Stomach (tissue), 9 donors: ENCODE data around the gene REEP2. TPM values are rescaled to one million over a fixed set of nuclear protein-coding genes. Genes with fewer than 3 reads are reported as not detected.

ENCODE experiments used
- DNase-seq, 2 donors: peaks; one replicate each; pipeline versions ENCODE4 v3.0.0 to v3.0.0-alpha.2; 2013 to 2019
- H3K27ac ChIP-seq, 5 donors: fragments of 200-600 bp in 4 of 5; sonication (generic) in 4 of 5; one replicate each; pipeline ENCODE4 v1.5.1; 2013 to 2019; ENCODE audit warnings: mild to moderate bottlenecking in 1 of 5, moderate library complexity in 1 of 5
- H3K27me3 ChIP-seq, 3 donors: fragments of 200-600 bp; sonication (generic); one replicate each; pipeline ENCODE4 v1.5.1; 2017 to 2019; ENCODE audit warnings: mixed run types in 1 of 3
- H3K36me3 ChIP-seq, 4 donors: fragments of 200-600 bp; sonication (generic); 1 replicate in 3 of 4; 2 replicates in 1 of 4; pipeline ENCODE4 v1.5.1; 2016 to 2019
- H3K4me1 ChIP-seq, 4 donors: fragments of 200-600 bp; sonication (generic); one replicate each; pipeline ENCODE4 v1.5.1; 2016 to 2019
- H3K4me3 ChIP-seq, 4 donors: fragments of 200-600 bp; sonication (generic) in 3 of 4; one replicate each; pipeline ENCODE4 v1.5.1; 2016 to 2019; ENCODE audit warnings: mild to moderate bottlenecking in 1 of 4
- H3K9me3 ChIP-seq, 4 donors: fragments of 200-600 bp; sonication (generic); one replicate each; pipeline ENCODE4 v1.5.1; 2016 to 2019
- EP300 ChIP-seq: sonication (generic); formaldehyde crosslinking; IDR thresholded peaks from one replicate; pipeline ENCODE4 v1.6.1; 2017; ENCODE audit warnings: antibody characterized with exemption
- POLR2A ChIP-seq, 4 donors: fragments of 450-650 bp; IDR thresholded peaks; one replicate each; pipeline ENCODE4 v1.6.1; 2016; ENCODE audit warnings: antibody characterized with exemption in 4 of 4, control low read depth in 2 of 4, mild to moderate bottlenecking in 1 of 4, moderate library complexity in 1 of 4
- POLR2AphosphoS5 ChIP-seq, 3 donors: sonication (generic); formaldehyde crosslinking; IDR thresholded peaks; one replicate each; pipeline ENCODE4 v1.6.1; 2016; ENCODE audit warnings: antibody characterized with exemption in 3 of 3
- WGBS, 5 donors: extraction: QIAGEN DNeasy Blood & Tissue Kit in 3 of 5; methylation state at CpG; one replicate each; pipeline versions ENCODE4 v1.1.5 to v1.1.7; 2013 to 2018; 5-methylcytosine and 5-hydroxymethylcytosine counted together
- intact Hi-C: fragments of 100-400 bp; cut with DNase I; formaldehyde crosslinking; loops from one replicate; pipeline ENCODE4 v1.15.1; 2023; ENCODE audit warnings: low total_unique reads
- polyA plus RNA-seq, 3 donors: library from polyadenylated mRNA; stranded (reverse); fragments of 200-250 nt; gene quantifications; one replicate each; pipeline ENCODE4 v1.2.3, GENCODE V29; 2013
- total RNA-seq, 5 donors: library from RNA; depleted of rRNA; stranded (reverse); fragments of >200 nt; gene quantifications; one replicate each; pipeline versions ENCODE4 v1.1.0 to v1.2.3, GENCODE V29; 2014 to 2016
- TF ChIP-seq, protein P1 (sequence below), 7 experiments: fragments of 450-650 bp in 4 of 7; fragments of 200-600 bp in 3 of 7; sonication (generic) in 3 of 7; IDR thresholded peaks; one replicate each; pipeline ENCODE4 v1.5.1; 2016 to 2019; ENCODE audit warnings: antibody characterized with exemption in 7 of 7, control low read depth in 2 of 7, mild to moderate bottlenecking in 1 of 7
- donor health status: healthy with polysubstance abuse.
- donor health status: Bipolar disorder and iron deficiency.
- donor health status: healthy.

The REEP2 gene
- total and polyA plus RNA-seq, 8 donors = 2.1 to 73.3 (median 5.1) TPM; not detected in 2

DNA sequence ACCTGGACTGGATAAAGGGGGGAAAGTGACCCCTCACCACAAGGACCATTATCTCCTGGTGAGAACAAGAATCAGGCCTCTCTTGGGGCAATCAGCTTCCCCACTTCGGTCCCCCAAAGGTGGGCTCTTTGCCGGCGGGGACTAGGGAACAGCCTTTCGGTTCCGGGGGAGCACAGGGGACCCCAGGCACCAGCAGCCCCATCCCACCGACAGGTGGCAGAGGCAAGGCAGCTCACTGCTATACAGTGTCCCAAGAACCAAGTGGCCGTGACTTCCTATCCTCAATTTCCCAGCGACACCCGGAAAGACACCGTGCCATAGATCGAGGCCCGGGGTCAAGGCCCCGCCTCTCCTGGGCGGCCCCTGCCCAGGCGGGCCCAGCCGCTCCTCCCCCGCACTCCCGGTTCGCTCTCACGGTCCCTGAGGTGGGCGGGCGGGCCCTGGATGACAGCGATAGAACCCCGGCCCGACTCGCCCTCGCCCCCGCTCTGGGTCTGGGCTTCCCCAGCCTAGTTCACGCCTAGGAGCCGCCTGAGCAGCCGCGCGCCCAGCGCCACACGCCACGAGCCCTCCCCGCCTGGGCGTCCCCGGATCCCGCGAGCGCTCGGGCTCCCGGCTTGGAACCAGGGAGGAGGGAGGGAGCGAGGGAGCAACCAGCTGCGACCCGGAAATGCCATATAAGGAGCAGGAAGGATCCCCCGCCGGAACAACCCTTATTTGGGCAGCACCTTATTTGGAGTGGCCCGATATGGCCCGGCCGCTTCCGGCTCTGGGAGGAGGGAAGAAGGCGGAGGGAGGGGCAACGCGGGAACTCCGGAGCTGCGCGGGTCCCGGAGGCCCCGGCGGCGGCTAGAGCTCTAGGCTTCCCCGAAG is 25.8 kb downstream of the REEP2 start:
- WGBS, 5 donors = 0 to 1% (median 1%) methylated on average over 24 to 64 of the region's 64 CpGs
- TF ChIP-seq, protein P1, sequence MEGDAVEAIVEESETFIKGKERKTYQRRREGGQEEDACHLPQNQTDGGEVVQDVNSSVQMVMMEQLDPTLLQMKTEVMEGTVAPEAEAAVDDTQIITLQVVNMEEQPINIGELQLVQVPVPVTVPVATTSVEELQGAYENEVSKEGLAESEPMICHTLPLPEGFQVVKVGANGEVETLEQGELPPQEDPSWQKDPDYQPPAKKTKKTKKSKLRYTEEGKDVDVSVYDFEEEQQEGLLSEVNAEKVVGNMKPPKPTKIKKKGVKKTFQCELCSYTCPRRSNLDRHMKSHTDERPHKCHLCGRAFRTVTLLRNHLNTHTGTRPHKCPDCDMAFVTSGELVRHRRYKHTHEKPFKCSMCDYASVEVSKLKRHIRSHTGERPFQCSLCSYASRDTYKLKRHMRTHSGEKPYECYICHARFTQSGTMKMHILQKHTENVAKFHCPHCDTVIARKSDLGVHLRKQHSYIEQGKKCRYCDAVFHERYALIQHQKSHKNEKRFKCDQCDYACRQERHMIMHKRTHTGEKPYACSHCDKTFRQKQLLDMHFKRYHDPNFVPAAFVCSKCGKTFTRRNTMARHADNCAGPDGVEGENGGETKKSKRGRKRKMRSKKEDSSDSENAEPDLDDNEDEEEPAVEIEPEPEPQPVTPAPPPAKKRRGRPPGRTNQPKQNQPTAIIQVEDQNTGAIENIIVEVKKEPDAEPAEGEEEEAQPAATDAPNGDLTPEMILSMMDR (IDR thresholded peaks at IDR 0.05) = peak in 4 of 7 experiments; percentile 2 to 62 (median 23)
- TF ChIP-seq EP300 = no peak
- TF ChIP-seq POLR2AphosphoS5 (IDR thresholded peaks at IDR 0.05) = peak; percentile 34 to 84 (median 79)
- TF ChIP-seq POLR2A (IDR thresholded peaks at IDR 0.05) = peak in 1 of 4 donors; percentile 8
- H3K27me3 ChIP-seq = no peaks in the 10 kb centered on the region
- peak overlapping the region; percentile 95 to 99 (median 98) for H3K27ac ChIP-seq
- intact Hi-C loops = no loop called here
- DNase-seq = peak; percentile 97 to 99
- H3K36me3 ChIP-seq = peaks cover 0 to 18% (median 13%) of the 10 kb centered on the region in 4 donors
- peaks cover 11 to 36% (median 36%) of the 10 kb centered on the region in 4 donors for H3K4me1 ChIP-seq
- peak overlapping the region; percentile 83 to 90 (median 88) for H3K4me3 ChIP-seq
- H3K9me3 ChIP-seq = no peaks in the 10 kb centered on the region

DNA sequence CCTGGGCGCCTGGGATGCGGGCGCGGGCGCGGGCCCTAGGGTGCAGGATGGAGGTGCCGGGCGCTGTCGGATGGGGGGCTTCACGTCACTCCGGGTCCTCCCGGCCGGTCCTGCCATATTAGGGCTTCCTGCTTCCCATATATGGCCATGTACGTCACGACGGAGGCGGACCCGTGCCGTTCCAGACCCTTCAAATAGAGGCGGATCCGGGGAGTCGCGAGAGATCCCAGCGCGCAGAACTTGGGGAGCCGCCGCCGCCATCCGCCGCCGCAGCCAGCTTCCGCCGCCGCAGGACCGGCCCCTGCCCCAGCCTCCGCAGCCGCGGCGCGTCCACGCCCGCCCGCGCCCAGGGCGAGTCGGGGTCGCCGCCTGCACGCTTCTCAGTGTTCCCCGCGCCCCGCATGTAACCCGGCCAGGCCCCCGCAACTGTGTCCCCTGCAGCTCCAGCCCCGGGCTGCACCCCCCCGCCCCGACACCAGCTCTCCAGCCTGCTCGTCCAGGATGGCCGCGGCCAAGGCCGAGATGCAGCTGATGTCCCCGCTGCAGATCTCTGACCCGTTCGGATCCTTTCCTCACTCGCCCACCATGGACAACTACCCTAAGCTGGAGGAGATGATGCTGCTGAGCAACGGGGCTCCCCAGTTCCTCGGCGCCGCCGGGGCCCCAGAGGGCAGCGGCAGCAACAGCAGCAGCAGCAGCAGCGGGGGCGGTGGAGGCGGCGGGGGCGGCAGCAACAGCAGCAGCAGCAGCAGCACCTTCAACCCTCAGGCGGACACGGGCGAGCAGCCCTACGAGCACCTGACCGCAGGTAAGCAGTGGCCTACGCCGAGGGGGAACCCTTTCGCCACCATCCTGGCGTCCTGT is 26.6 kb downstream of the REEP2 start, which contains the start of gene EGR1:
TSS of gene EGR1 (plus strand) at position 219 of the 864 bp plus-strand sequence. CDS start at position 502, 283 bp downstream.
- 0% methylated on average over 14 to 85 of the region's 85 CpGs for WGBS, 5 donors
- Histone ChIP-seq H3K27me3 (no peaks in the 10 kb centered on the region), H3K4me1 (peaks cover 11 to 36% (median 36%) of the 10 kb centered on the region in 4 donors), H3K9me3 (no peaks in the 10 kb centered on the region), H3K4me3 (peak within 1 kb of the TSS; percentile 83 to 90 (median 88)), H3K36me3 (peaks cover 0 to 18% (median 13%) of the 10 kb centered on the region in 4 donors), H3K27ac (peak within 1 kb of the TSS; percentile 95 to 99 (median 98))
- intact Hi-C loops = no loop called here
- TF ChIP-seq POLR2A (IDR thresholded peaks at IDR 0.05) = peak in 2 of 4 donors; percentile 44 to 64
- TF ChIP-seq, protein P1 (IDR thresholded peaks at IDR 0.05) = no peak
- peak; percentile 48 to 98 (median 98) for TF ChIP-seq POLR2AphosphoS5 (IDR thresholded peaks at IDR 0.05)
- no peak for TF ChIP-seq EP300
- DNase-seq = peak; percentile 95 to 98

DNA sequence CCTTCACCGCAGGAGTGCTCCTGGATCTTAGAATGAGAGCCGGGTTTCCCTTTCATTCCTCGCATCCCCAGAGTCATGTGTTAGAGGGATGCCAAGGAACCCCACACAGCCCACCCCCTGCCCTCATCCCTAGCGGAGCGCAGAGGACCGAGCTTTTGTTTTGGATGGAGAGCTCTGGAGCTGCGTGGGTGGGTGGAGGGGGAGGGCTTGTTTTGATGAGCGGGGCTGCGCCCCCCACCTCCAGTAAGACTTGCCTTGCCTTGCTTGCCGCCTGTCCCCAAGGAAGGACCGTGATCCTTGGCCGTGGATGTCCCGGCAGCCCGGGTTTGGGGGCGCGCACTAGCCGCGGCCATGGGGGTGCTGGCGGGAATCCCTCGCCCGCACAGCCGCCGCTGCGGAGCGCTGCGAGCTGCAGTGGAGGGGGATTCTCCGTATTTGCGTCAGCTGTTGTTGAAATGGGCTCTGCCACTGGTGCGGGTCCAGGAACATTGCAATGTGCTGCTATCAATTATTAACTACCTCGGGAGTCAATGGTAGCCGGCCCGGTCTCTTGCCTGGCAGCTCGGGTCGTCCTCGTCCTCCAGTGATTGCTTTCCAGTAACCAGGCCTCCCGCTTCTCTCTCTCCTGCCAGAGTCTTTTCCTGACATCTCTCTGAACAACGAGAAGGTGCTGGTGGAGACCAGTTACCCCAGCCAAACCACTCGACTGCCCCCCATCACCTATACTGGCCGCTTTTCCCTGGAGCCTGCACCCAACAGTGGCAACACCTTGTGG is 27.5 kb downstream of the REEP2 start:
- Histone ChIP-seq H3K4me1 (peaks cover 11 to 36% (median 35%) of the 10 kb centered on the region in 4 donors), H3K27ac (peak overlapping the region in 4 of 5 donors; percentile 95 to 99 (median 98)), H3K36me3 (peaks cover 0 to 18% (median 13%) of the 10 kb centered on the region in 4 donors), H3K4me3 (peak overlapping the region; percentile 83 to 90 (median 88)), H3K27me3 (no peaks in the 10 kb centered on the region), H3K9me3 (no peaks in the 10 kb centered on the region)
- peak; percentile 75 to 78 for DNase-seq
- 6 to 12% (median 10%) methylated on average over 37 to 39 of the region's 39 CpGs for WGBS, 5 donors
- intact Hi-C loops = no loop called here
- TF ChIP-seq EP300 = no peak
- TF ChIP-seq, protein P1 (IDR thresholded peaks at IDR 0.05) = no peak
- TF ChIP-seq POLR2AphosphoS5 (IDR thresholded peaks at IDR 0.05) = peak in 2 of 3 donors; percentile 36 to 63
- TF ChIP-seq POLR2A (IDR thresholded peaks at IDR 0.05) = no peak
